Neuronal stem cell (in vitro differentiated cells): ENCODE results near the gene PACS2.

Experiments
- DNase-seq: peaks from one replicate; pipeline ENCODE4 v3.0.0-alpha.2; 2013; ENCODE audit warnings: low spot score
- H2AFZ ChIP-seq: one replicate; pipeline ENCODE4 v1.6.1; 2013; ENCODE audit warnings: mild to moderate bottlenecking, low read length, inconsistent platforms
- H2AK5ac ChIP-seq: 2 replicates; pipeline ENCODE4 v1.6.1; 2013; ENCODE audit warnings: low read depth, mild to moderate bottlenecking, inconsistent platforms, low read length, moderate library complexity, mixed read lengths
- H2BK120ac ChIP-seq: 2 replicates; pipeline ENCODE4 v1.6.1; 2013; ENCODE audit warnings: low read depth, mild to moderate bottlenecking, inconsistent platforms, low read length, moderate library complexity, mixed read lengths
- H2BK12ac ChIP-seq: one replicate; pipeline ENCODE4 v1.6.1; 2013; ENCODE audit warnings: low read length, inconsistent platforms
- H2BK15ac ChIP-seq: 2 replicates; pipeline ENCODE4 v1.6.1; 2013; ENCODE audit warnings: mild to moderate bottlenecking, low read length, inconsistent platforms, mixed read lengths
- H2BK5ac ChIP-seq: one replicate; pipeline ENCODE4 v1.6.1; 2013; ENCODE audit warnings: inconsistent platforms, mild to moderate bottlenecking, low read length, moderate library complexity
- H3K14ac ChIP-seq: one replicate; pipeline ENCODE4 v1.6.1; 2013; ENCODE audit warnings: low read length, inconsistent platforms
- H3K18ac ChIP-seq: 2 replicates; pipeline ENCODE4 v1.6.1; 2013; ENCODE audit warnings: low read length, inconsistent platforms
- H3K23ac ChIP-seq: 2 replicates; pipeline ENCODE4 v1.6.1; 2013; ENCODE audit warnings: low read depth, mild to moderate bottlenecking, mixed read lengths, low read length, inconsistent platforms; ENCODE audit not compliant: poor library complexity
- H3K27ac ChIP-seq: replicated peaks from 3 replicates; pipeline ENCODE4 v1.5.1; 2013; ENCODE audit warnings: low read length, inconsistent platforms
- H3K27me3 ChIP-seq, 3 experiments: 2 replicates each; pipeline ENCODE4 v1.6.1; 2013; ENCODE audit warnings: low read length in 3 of 3, mild to moderate bottlenecking in 2 of 3, inconsistent platforms in 1 of 3, low read depth in 1 of 3, mixed read lengths in 1 of 3, moderate library complexity in 1 of 3; ENCODE audit not compliant: control insufficient read depth in 3 of 3, insufficient read depth in 3 of 3
- H3K36me3 ChIP-seq, 2 donors: replicated peaks in 1 of 2; 2 replicates each; pipeline ENCODE4 v1.6.1; 2013; ENCODE audit warnings: low read length in 2 of 2; ENCODE audit not compliant: control insufficient read depth in 2 of 2, insufficient read depth in 2 of 2
- H3K4ac ChIP-seq: 2 replicates; pipeline ENCODE4 v1.6.1; 2013; ENCODE audit warnings: inconsistent platforms, mild to moderate bottlenecking, low read length, moderate library complexity
- H3K4me1 ChIP-seq, 2 donors: 1 replicate in 1 of 2; 2 replicates in 1 of 2; pipeline ENCODE4 v1.6.1; 2013; ENCODE audit warnings: low read length in 2 of 2, low read depth in 1 of 2; ENCODE audit not compliant: control insufficient read depth in 2 of 2, insufficient read depth in 1 of 2
- H3K4me2 ChIP-seq: one replicate; pipeline ENCODE4 v1.6.1; 2013; ENCODE audit warnings: mild to moderate bottlenecking, low read length, inconsistent platforms; ENCODE audit not compliant: insufficient read depth, poor library complexity, severe bottlenecking
- H3K4me3 ChIP-seq, 2 donors: 2 replicates each; pipeline ENCODE4 v1.5.1; 2013; ENCODE audit warnings: low read length in 2 of 2, mild to moderate bottlenecking in 2 of 2, inconsistent platforms in 1 of 2, moderate library complexity in 1 of 2
- H3K79me1 ChIP-seq: one replicate; pipeline ENCODE4 v1.6.1; 2013; ENCODE audit warnings: low read depth, mild to moderate bottlenecking, inconsistent platforms, low read length, moderate library complexity
- H3K9ac ChIP-seq: one replicate; pipeline ENCODE4 v1.6.1; 2013; ENCODE audit warnings: mild to moderate bottlenecking, low read depth, low read length, inconsistent platforms; ENCODE audit not compliant: poor library complexity
- H3K9me3 ChIP-seq, 2 donors: replicated peaks in 1 of 2; 2 replicates each; pipeline versions ENCODE3 to v1.6.1; 2013; ENCODE audit warnings: low read length in 2 of 2, mild to moderate bottlenecking in 2 of 2, inconsistent platforms in 1 of 2, low read depth in 1 of 2, mixed read lengths in 1 of 2, moderate library complexity in 1 of 2; ENCODE audit not compliant: control insufficient read depth in 2 of 2, insufficient read depth in 1 of 2
- H4K8ac ChIP-seq: one replicate; pipeline ENCODE4 v1.6.1; 2013; ENCODE audit warnings: low read depth, mild to moderate bottlenecking, inconsistent platforms, low read length, moderate library complexity
- H4K91ac ChIP-seq: one replicate; pipeline ENCODE4 v1.6.1; 2013; ENCODE audit warnings: low read length, low read depth, mild to moderate bottlenecking, inconsistent platforms; ENCODE audit not compliant: poor library complexity
- WGBS, 2 donors: extraction: QIAGEN DNeasy Blood & Tissue Kit; methylation state at CpG; one replicate each; pipeline ENCODE4 v1.1.7; 2013; ENCODE audit warnings: missing lambda C conversion rate in 2 of 2, mixed read lengths in 1 of 2; ENCODE audit not compliant: insufficient read length in 2 of 2, insufficient replicate concordance in 1 of 2; ENCODE audit errors: extremely low coverage in 2 of 2; 5-methylcytosine and 5-hydroxymethylcytosine counted together

The PACS2 gene

DNA sequence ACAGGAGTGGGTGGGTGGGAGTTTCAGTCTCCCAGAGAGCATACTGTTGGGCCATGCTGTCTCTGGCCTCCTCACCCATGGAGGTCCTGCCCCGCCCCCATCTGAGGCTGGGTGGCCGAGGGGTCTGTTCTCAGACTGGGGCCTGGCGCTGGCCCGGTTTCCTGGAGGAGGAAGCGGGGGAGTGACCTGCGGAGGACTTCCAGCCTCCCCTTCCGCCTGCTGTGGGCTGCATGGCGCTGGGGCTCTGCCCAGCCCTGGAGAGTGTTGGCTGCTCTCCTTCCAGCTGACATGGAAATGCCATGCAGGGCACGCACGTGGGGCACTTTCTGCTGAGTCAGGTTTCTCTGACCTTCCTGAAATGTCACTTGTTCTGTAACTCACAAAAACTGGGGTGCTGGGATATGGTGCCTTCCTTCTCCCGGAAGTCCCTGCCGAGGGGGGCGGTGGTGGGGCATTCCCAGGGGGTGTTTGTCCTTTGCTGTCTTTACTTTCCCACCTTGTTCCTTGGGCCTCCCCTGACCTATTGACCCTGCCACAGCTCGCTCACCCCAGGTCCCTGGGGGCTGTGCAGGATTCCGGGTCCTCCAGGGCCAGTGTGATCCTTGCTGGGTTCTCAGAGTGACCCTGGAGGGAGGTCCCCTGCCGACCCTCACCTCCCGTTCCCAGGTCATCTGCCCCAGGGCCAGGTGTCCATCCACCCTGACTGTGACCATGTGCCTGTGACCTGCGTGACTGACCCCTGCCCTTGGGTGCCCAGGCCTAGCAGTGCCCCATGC, 23.6 kb downstream of the PACS2 start:
- Histone ChIP-seq H3K9me3 (no peaks in the 10 kb centered on the region), H2AK5ac (no peak overlapping the region), H3K18ac (peak overlapping the region; percentile 42), H3K23ac (no peak overlapping the region), H3K36me3 (peaks cover 0 to 7% of the 10 kb centered on the region in 2 donors), H3K27ac (no peak overlapping the region), H3K14ac (no peak overlapping the region), H3K4me2 (no peak overlapping the region), H3K27me3 (no peaks in the 10 kb centered on the region), H2BK120ac (peak overlapping the region; percentile 19), H3K4me3 (peak overlapping the region in 1 of 2 donors; percentile 26), H2BK15ac (no peak overlapping the region), H2AFZ (no peak overlapping the region), H3K79me1 (peaks cover 3% of the 10 kb centered on the region), H2BK12ac (no peak overlapping the region), H3K4me1 (peaks cover 10 to 14% of the 10 kb centered on the region in 2 donors), H3K4ac (no peak overlapping the region), H4K8ac (peak overlapping the region; percentile 89), H3K9ac (no peak overlapping the region), H2BK5ac (no peak overlapping the region), H4K91ac (no peak overlapping the region)
- no CpG with 5 or more reads among the region's 18 CpGs for WGBS, 2 donors
- DNase-seq, result no peak

DNA sequence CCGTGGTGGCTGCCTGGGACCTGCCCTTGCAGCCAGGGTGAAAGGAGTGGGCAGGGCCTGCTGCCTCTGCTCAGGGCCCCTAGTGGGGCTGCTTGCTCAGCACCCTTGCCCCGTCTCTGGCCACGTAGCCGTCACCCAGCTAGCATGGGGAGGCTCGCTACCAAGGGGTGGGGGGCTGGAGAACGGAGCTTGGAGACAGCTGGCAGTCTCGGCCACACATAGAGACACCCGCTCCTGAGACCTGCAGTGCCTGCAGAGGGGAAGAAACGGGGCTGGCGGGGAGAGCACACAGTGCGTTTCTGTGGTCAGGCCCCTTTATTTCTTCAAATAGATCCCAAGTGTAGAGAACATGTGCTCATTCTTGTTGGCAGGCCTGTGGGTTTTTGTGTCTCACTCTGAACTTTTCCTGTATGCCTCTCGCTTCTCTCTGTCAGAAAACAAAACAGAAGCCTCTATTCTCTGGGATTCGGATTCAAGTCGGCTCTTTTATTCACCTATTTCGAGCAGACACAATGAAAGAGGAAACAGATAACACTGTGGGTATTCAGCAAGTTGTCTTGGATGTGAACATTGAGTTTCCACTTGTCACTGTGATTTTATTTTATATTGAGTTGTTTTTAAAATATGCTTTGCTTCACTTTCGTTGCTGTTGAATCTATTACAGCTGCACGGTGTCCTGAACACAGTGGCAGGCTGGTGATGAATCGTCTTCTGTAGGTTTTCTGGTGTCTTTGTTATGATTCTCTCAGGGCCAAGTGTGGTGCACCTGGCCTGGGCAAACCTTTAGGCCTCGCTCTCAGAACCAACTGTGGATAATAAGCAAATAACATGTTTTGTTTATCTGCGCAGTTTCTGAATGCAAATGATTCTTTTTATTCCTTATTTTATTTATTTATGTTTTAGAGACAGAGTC, 26.5 kb downstream of the PACS2 start:
- Histone ChIP-seq H3K4me3 (no peak overlapping the region), H2BK15ac (no peak overlapping the region), H2BK5ac (no peak overlapping the region), H2BK12ac (no peak overlapping the region), H3K79me1 (peaks cover 3% of the 10 kb centered on the region), H3K4me2 (no peak overlapping the region), H3K9ac (peak overlapping the region; percentile 39), H3K4me1 (peaks cover 10 to 14% of the 10 kb centered on the region in 2 donors), H3K14ac (peak overlapping the region; percentile 86), H2BK120ac (no peak overlapping the region), H3K27ac (no peak overlapping the region), H3K36me3 (peaks cover 0 to 7% of the 10 kb centered on the region in 2 donors), H4K8ac (no peak overlapping the region), H3K27me3 (no peaks in the 10 kb centered on the region), H3K4ac (no peak overlapping the region), H3K23ac (peak overlapping the region; percentile 27), H2AK5ac (no peak overlapping the region), H3K18ac (peak overlapping the region; percentile 53), H4K91ac (peak overlapping the region; percentile 32), H3K9me3 (peaks cover 4 to 5% of the 10 kb centered on the region in 2 donors), H2AFZ (no peak overlapping the region)
- WGBS, 2 donors, result no CpG with 5 or more reads among the region's 20 CpGs
- DNase-seq, result no peak

DNA sequence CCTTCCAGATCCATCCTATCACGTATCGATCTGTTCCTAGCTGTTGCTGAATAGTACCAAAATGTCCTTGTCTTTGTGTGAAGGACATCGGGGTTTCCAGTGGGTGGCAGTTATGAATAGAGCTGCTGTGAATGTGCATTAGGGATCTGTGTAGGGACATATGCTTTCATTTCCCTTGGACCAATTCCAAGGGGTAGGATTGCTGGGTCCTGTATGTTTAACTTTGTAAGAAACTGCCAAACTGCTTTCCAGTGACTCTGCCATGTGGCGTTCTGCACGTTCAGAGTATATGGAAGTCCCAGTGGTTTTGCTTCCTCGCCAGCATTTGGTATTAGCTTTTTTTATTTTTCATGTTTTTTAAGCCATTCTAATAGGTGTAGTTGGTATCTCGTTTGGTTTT, 28.6 kb downstream of the PACS2 start:
- Histone ChIP-seq H3K79me1 (peaks cover 2% of the 10 kb centered on the region), H2AK5ac (no peak overlapping the region), H3K4me3 (no peak overlapping the region), H3K4me1 (peaks cover 8 to 14% of the 10 kb centered on the region in 2 donors), H3K14ac (no peak overlapping the region), H2BK12ac (no peak overlapping the region), H4K91ac (no peak overlapping the region), H3K4me2 (no peak overlapping the region), H3K9ac (no peak overlapping the region), H2AFZ (no peak overlapping the region), H4K8ac (no peak overlapping the region), H2BK5ac (no peak overlapping the region), H3K4ac (no peak overlapping the region), H2BK120ac (no peak overlapping the region), H2BK15ac (no peak overlapping the region), H3K9me3 (peaks cover 4 to 5% of the 10 kb centered on the region in 2 donors), H3K36me3 (no peaks in the 10 kb centered on the region), H3K27ac (no peak overlapping the region), H3K27me3 (no peaks in the 10 kb centered on the region), H3K18ac (no peak overlapping the region), H3K23ac (no peak overlapping the region)
- WGBS, 2 donors, result no CpG with 5 or more reads among the region's 7 CpGs
- no peak for DNase-seq

DNA sequence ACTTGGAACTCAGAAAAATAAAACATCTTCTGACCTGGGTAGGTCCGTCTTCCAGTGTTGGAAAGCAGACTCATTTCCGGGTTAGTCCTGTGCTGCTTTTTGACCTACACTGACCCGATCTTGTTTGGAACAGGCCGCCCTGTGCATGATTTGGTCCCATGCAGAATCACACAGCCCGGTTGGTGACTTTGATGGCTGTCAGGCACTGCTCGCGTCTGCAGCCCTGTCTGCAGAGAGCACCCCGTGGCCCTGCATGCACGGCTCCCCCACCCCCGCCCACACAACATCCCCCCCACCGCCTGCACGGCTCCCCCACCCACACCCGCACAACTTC, 31.6 kb downstream of the PACS2 start:
- H3K4me3 ChIP-seq, result no peak overlapping the region
- no peak overlapping the region for H2BK12ac ChIP-seq
- H2BK120ac ChIP-seq, result no peak overlapping the region

More for the DNA sequence above, 31.6 kb downstream of the PACS2 start:
- Histone ChIP-seq H4K8ac (no peak overlapping the region), H3K14ac (no peak overlapping the region), H3K4ac (no peak overlapping the region), H3K23ac (no peak overlapping the region), H4K91ac (no peak overlapping the region), H2AK5ac (no peak overlapping the region), H3K4me2 (no peak overlapping the region), H3K9me3 (peaks cover 4 to 5% of the 10 kb centered on the region in 2 donors), H3K27ac (no peak overlapping the region), H3K79me1 (peaks cover 6% of the 10 kb centered on the region), H3K9ac (no peak overlapping the region), H2BK5ac (no peak overlapping the region), H3K27me3 (no peaks in the 10 kb centered on the region), H3K36me3 (no peaks in the 10 kb centered on the region), H3K18ac (no peak overlapping the region), H2AFZ (no peak overlapping the region), H3K4me1 (peaks cover 0 to 7% of the 10 kb centered on the region in 2 donors), H2BK15ac (no peak overlapping the region)
- no CpG with 5 or more reads among the region's 13 CpGs for WGBS, 2 donors
- no peak for DNase-seq
